NCI-H1436 (cell line): ENCODE results near the gene SRP19.
"Not testable (repeated sequence)": the region's sequence is repeated elsewhere in the genome, so short reads cannot be mapped to it uniquely, and the experiment has no call there.

ENCODE experiments used
- DNase-seq: peaks from one replicate; lab custom pipeline; 2025; lab: John Stamatoyannopoulos, UW

Gene SRP19

GRCh38 chr5:112870966-112871365 lies 9.9 kb downstream of the SRP19 start:
- no peak for DNase-seq

GRCh38 chr5:112876362-112876761 lies 15.3 kb downstream of the SRP19 start:
- no peak for DNase-seq

- DNase-seq = no peak
Measured at GRCh38 chr5:112878101-112878500, 17.0 kb downstream of the SRP19 start.

- no peak for DNase-seq
Measured at GRCh38 chr5:112878760-112879159, 17.7 kb downstream of the SRP19 start.

- DNase-seq = no peak
Measured at GRCh38 chr5:112880219-112880964, 19.3 kb downstream of the SRP19 start.

GRCh38 chr5:112883192-112883591 lies 22.1 kb downstream of the SRP19 start:
- DNase-seq = no peak

- DNase-seq = no peak
Measured at GRCh38 chr5:112885001-112885400, 23.9 kb downstream of the SRP19 start.

- DNase-seq = no peak
Measured at GRCh38 chr5:112886975-112887374, 25.9 kb downstream of the SRP19 start.

- DNase-seq = not testable (repeated sequence)
Measured at GRCh38 chr5:112892066-112892465, 31.0 kb downstream of the SRP19 start.

- no peak for DNase-seq
Measured at GRCh38 chr5:112892776-112893175, 31.7 kb downstream of the SRP19 start.

GRCh38 chr5:112895682-112896081 lies 34.6 kb downstream of the SRP19 start:
- DNase-seq = no peak

- no peak for DNase-seq
Measured at GRCh38 chr5:112902561-112902960, 41.5 kb downstream of the SRP19 start.

- DNase-seq = not testable (repeated sequence)
Measured at GRCh38 chr5:112904996-112905395, 43.9 kb downstream of the SRP19 start.

- DNase-seq = no peak
Measured at GRCh38 chr5:112906637-112907036, 45.5 kb downstream of the SRP19 start.

- no peak for DNase-seq
Measured at GRCh38 chr5:112907166-112907631, 46.1 kb downstream of the SRP19 start.

GRCh38 chr5:112908854-112909253 lies 47.8 kb downstream of the SRP19 start:
- DNase-seq = no peak

- no peak for DNase-seq
Measured at GRCh38 chr5:112910529-112910928, 49.4 kb downstream of the SRP19 start.

GRCh38 chr5:112914584-112914983 lies 53.5 kb downstream of the SRP19 start:
- DNase-seq = no peak

- no peak for DNase-seq
Measured at GRCh38 chr5:112915831-112916230, 54.7 kb downstream of the SRP19 start.

GRCh38 chr5:112917453-112917995 lies 56.4 kb downstream of the SRP19 start:
- no peak for DNase-seq

- no peak for DNase-seq
Measured at GRCh38 chr5:112918136-112918535, 57.0 kb downstream of the SRP19 start.

GRCh38 chr5:112918679-112919078 lies 57.6 kb downstream of the SRP19 start:
- no peak for DNase-seq
